Measurements from ENCODE around the gene TSR2.

DNA sequence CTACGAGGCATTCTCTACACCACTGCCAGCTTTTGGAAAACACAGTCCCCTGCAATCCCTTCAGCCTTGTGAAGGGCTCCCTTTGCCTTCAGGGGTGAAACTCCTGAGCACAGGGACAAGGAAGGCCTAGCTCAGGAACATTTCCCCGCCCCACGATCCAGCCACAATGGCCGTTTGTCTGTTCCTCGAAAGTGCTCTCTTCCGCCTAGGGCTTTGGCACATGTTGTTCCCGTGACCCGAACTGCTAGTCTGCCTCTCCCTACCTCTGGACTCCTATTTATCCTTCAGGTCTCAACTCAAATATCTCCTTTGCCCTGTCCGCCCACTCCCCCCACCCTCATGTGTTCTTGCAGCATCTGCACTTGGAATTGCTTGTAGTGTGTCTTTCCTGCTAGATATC, 43.7 kb downstream of the TSR2 start:
- TF ChIP-seq CTCF (IDR thresholded peaks at IDR 0.05): no peak
- TF ChIP-seq POLR2A (IDR thresholded peaks at IDR 0.05): no peak
